Upper lobe of right lung (tissue), 1 donor: ENCODE data around the gene SCT. TPM values are rescaled to one million over a fixed set of nuclear protein-coding genes. Genes with fewer than 3 reads are reported as not detected.

Experiments
- ATAC-seq: fragments of 200-7000 bp; cut with Tn5 transposase; one replicate; pipeline ENCODE4 v1.9.1; 2020; ENCODE audit warnings: mild to moderate bottlenecking, moderate library complexity
- DNase-seq: peaks from one replicate; pipeline ENCODE4 v3.0.0-alpha.2; 2020
- H3K27ac ChIP-seq: fragments of 200-600 bp; one replicate; pipeline ENCODE4 v1.8.0; 2022
- H3K27me3 ChIP-seq: fragments of 200-600 bp; one replicate; pipeline ENCODE4 v1.8.0; 2022; ENCODE audit warnings: mild to moderate bottlenecking
- H3K36me3 ChIP-seq: fragments of 200-600 bp; one replicate; pipeline ENCODE4 v1.8.0; 2022
- H3K4me1 ChIP-seq: fragments of 200-600 bp; one replicate; pipeline ENCODE4 v1.8.0; 2022
- H3K4me3 ChIP-seq: fragments of 200-600 bp; one replicate; pipeline ENCODE4 v1.8.0; 2022; ENCODE audit warnings: mild to moderate bottlenecking
- H3K9me3 ChIP-seq: fragments of 200-600 bp; one replicate; pipeline ENCODE4 v1.8.0; 2022
- intact Hi-C: fragments of 100-400 bp; cut with DNase I; formaldehyde crosslinking; loops from one replicate; pipeline ENCODE4 v1.11.0; 2022
- total RNA-seq: library from RNA; stranded (reverse); fragmentation: NEBNext Ultra II Directional; extraction: Animal tissue kit (Norgen Biotek cat#: 25700); gene quantifications from one replicate; pipeline ENCODE4 v1.2.1, GENCODE V29; 2021
- TF ChIP-seq, protein P1 (sequence below): fragments of 200-600 bp; IDR thresholded peaks from one replicate; pipeline ENCODE4 v1.8.0; 2022; ENCODE audit warnings: antibody characterized with exemption
- donor health status: DM: no; HTN: yes; CAD: no; lungs with severe emphysema.

The SCT gene
- total RNA-seq, 1 donor from 2014 or later = not detected

DNA sequence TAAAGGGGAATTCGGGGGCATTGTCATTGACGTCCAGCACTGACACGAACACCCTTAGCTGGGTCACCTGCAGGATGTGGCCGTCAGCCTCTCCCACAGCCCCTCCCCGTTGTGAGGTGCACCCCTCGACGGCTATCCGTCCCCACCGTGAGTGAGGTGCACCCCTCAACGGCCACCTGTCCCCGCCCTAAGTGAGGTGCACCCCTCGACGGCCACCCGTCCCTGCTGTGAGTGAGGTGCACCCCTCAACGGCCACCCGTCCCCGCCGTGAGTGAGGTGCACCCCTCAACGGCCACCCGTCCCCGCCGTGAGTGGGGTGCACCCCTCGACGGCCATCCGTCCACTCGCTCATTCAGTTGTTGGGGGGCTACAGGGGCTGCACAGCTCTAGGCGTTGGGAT is 5.1 kb downstream of the SCT start:
- H3K36me3 ChIP-seq = no peaks in the 10 kb centered on the region
- no peak for ATAC-seq
- no peak overlapping the region for H3K27ac ChIP-seq
- DNase-seq = no peak
- peaks cover 20% of the 10 kb centered on the region for H3K27me3 ChIP-seq
- H3K9me3 ChIP-seq = no peaks in the 10 kb centered on the region
- intact Hi-C loops = no loop called here
- TF ChIP-seq, protein P1, sequence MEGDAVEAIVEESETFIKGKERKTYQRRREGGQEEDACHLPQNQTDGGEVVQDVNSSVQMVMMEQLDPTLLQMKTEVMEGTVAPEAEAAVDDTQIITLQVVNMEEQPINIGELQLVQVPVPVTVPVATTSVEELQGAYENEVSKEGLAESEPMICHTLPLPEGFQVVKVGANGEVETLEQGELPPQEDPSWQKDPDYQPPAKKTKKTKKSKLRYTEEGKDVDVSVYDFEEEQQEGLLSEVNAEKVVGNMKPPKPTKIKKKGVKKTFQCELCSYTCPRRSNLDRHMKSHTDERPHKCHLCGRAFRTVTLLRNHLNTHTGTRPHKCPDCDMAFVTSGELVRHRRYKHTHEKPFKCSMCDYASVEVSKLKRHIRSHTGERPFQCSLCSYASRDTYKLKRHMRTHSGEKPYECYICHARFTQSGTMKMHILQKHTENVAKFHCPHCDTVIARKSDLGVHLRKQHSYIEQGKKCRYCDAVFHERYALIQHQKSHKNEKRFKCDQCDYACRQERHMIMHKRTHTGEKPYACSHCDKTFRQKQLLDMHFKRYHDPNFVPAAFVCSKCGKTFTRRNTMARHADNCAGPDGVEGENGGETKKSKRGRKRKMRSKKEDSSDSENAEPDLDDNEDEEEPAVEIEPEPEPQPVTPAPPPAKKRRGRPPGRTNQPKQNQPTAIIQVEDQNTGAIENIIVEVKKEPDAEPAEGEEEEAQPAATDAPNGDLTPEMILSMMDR = no peak
- no peak overlapping the region for H3K4me3 ChIP-seq
- H3K4me1 ChIP-seq = no peaks in the 10 kb centered on the region

DNA sequence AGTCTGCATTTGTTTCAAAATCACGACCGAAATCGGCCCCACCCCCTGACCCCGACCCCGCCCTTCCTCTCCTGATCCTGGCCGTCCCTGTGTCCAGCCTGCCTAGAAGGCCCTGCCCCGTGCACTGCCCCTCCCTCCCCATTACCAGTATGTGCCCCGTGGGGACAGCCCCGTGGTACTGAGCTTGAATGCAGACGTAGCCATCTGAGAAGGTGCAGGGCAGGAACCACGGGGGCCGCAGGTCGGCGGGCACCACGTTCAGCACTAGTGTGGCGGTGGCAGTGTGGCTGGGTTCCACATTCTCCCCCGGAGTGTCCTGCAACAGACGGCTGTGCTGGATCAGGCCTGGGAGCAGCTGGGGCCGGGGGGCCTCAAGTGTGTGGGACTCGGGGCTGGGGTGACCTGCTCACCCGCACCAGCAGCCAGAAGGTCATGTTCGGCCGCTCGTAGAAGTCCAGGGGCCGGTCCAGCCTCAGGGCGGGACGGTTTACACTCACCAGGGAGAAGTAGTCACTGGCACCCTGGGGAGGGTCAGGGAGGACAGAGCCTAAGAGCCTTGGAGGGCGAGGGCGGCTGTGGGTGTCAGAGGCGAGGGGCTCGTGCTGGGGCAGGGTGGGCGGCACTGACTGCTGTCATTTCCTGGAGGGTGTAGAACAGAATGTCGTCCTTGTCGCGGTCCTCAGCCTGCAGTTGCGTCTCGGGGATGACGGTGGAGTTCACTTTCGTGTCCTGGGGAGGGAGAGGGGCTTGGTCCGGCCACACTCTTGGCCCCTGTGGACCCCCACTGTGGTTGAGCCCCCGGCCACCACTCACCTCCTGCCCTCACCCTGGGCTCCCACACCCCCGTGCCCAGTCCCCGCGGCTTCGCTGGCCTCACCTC is 5.8 kb downstream of the SCT start:
- DNase-seq = no peak
- Histone ChIP-seq H3K36me3 (no peaks in the 10 kb centered on the region), H3K27ac (no peak overlapping the region), H3K27me3 (peaks cover 17% of the 10 kb centered on the region), H3K4me1 (peaks cover 4% of the 10 kb centered on the region), H3K9me3 (no peaks in the 10 kb centered on the region), H3K4me3 (no peak overlapping the region)
- ATAC-seq = no peak
- TF ChIP-seq, protein P1 = no peak
- intact Hi-C loops = no loop called here

DNA sequence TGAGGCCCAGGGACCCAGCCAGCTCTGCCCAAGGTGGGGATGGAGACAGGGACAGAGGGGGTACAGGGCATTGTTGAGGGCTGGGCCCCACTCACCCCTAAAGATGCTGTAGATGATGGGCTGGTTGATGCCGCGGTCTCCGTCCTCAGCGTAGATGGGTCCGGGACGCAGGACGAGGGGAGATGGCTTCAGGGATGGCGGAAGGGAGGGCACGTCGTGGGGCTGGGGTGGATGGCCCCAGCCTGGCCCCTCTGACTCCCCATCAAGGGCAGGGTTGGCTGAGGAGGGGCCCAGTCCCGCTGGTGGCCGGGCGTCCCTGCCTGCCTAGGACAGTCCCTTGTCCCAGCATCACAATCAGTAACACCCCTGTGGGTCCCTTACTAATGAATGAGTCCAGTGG is 6.8 kb downstream of the SCT start:
- H3K4me1 ChIP-seq = peaks cover 8% of the 10 kb centered on the region
- no peaks in the 10 kb centered on the region for H3K36me3 ChIP-seq
- H3K4me3 ChIP-seq = no peak overlapping the region
- peaks cover 7% of the 10 kb centered on the region for H3K27me3 ChIP-seq
- intact Hi-C loops = no loop called here
- no peaks in the 10 kb centered on the region for H3K9me3 ChIP-seq
- ATAC-seq (no peak), DNase-seq (no peak)
- TF ChIP-seq, protein P1 = no peak
- no peak overlapping the region for H3K27ac ChIP-seq

DNA sequence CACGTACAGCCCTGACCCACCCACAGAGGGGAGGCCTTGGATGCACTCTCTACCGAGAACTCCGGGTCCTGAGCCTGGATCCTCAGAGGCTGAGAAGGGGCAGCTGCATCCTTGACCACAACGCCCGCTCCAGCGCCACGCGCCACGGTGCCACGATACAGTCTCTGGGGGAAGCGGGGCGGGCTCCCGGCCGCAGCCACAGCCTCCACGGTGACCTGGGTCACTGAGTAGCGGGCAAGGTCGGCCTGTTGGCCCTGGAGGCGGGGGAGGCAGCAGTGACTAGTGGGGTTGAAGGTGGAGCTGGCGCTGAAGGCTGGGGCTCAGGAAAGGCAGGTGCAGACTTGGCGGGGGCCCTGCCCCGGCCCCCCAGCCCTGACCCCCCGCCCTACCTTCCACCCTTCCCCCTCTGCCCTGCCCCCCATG is 7.3 kb downstream of the SCT start:
- Histone ChIP-seq H3K4me1 (peaks cover 14% of the 10 kb centered on the region), H3K36me3 (no peaks in the 10 kb centered on the region), H3K27me3 (peaks cover 3% of the 10 kb centered on the region), H3K27ac (no peak overlapping the region), H3K9me3 (no peaks in the 10 kb centered on the region), H3K4me3 (no peak overlapping the region)
- TF ChIP-seq, protein P1 = no peak
- DNase-seq = no peak
- ATAC-seq = no peak
- intact Hi-C loops = no loop called here

- TF ChIP-seq, protein P1 = no peak
- H3K27me3 ChIP-seq = no peaks in the 10 kb centered on the region
- DNase-seq = no peak
- intact Hi-C loops = no loop called here
- H3K36me3 ChIP-seq = no peaks in the 10 kb centered on the region
- H3K27ac ChIP-seq = no peak overlapping the region
- H3K4me3 ChIP-seq = no peak overlapping the region
- peaks cover 20% of the 10 kb centered on the region for H3K4me1 ChIP-seq
- no peaks in the 10 kb centered on the region for H3K9me3 ChIP-seq
- no peak for ATAC-seq
These were observed 7.9 kb downstream of the SCT start for GRCh38 chr11:618856-619627.
